CD14-positive monocyte (primary cell): Measurements from ENCODE around the gene CSNK2A2. TPM values are rescaled to one million over a fixed set of nuclear protein-coding genes. Genes with fewer than 3 reads are reported as not detected.

Experiments
- DNase-seq, 3 donors: peaks; one replicate each; pipeline ENCODE4 v3.0.0-alpha.2; 2011 to 2022
- H2AFZ ChIP-seq: 2 replicates; pipeline ENCODE4 v1.6.0; 2012; ENCODE audit warnings: mild to moderate bottlenecking, low read depth, low read length, inconsistent platforms; ENCODE audit not compliant: insufficient read depth, poor library complexity, severe bottlenecking
- H3K27ac ChIP-seq, 2 donors: 1 replicate in 1 of 2; 2 replicates in 1 of 2; pipeline ENCODE4 v1.5.1; 2012 to 2013; ENCODE audit warnings: low read length in 2 of 2, control low read depth in 1 of 2, inconsistent platforms in 1 of 2, low read depth in 1 of 2, mild to moderate bottlenecking in 1 of 2
- H3K27me3 ChIP-seq, 2 donors: one replicate each; pipeline versions ENCODE4 v1.6.0 to v1.6.1; 2011 to 2013; ENCODE audit warnings: low read length in 2 of 2; ENCODE audit not compliant: control insufficient read depth in 2 of 2, insufficient read depth in 2 of 2
- H3K36me3 ChIP-seq, 2 donors: replicated peaks in 1 of 2; 1 replicate in 1 of 2; 2 replicates in 1 of 2; pipeline versions ENCODE4 v1.5.1 to v1.6.1; 2012 to 2013; ENCODE audit warnings: low read length in 2 of 2, control low read depth in 1 of 2, inconsistent platforms in 1 of 2, mild to moderate bottlenecking in 1 of 2; ENCODE audit not compliant: insufficient read depth in 2 of 2, control insufficient read depth in 1 of 2
- H3K4me1 ChIP-seq, 2 donors: 1 replicate in 1 of 2; 2 replicates in 1 of 2; pipeline versions ENCODE4 v1.5.1 to v1.6.1; 2012 to 2013; ENCODE audit warnings: low read length in 2 of 2, control low read depth in 1 of 2, inconsistent platforms in 1 of 2, mild to moderate bottlenecking in 1 of 2, moderate library complexity in 1 of 2; ENCODE audit not compliant: insufficient read depth in 2 of 2, control insufficient read depth in 1 of 2
- H3K4me2 ChIP-seq: replicated peaks from 2 replicates; pipeline ENCODE3; 2012; ENCODE audit warnings: low read length, moderate library complexity, mild to moderate bottlenecking; ENCODE audit not compliant: poor library complexity, severe bottlenecking; ENCODE audit errors: extremely low read depth
- H3K4me3 ChIP-seq, 3 experiments: fragments of 200-600 bp in 1 of 3; sonication (generic) in 1 of 3; replicated peaks in 1 of 3; 1 replicate in 2 of 3; 2 replicates in 1 of 3; pipeline ENCODE4 v1.5.1; 2011 to 2013; ENCODE audit warnings: low read length in 3 of 3, mild to moderate bottlenecking in 3 of 3, control low read depth in 2 of 3, low read depth in 2 of 3, inconsistent platforms in 1 of 3, moderate library complexity in 1 of 3
- H3K79me2 ChIP-seq: 2 replicates; pipeline ENCODE4 v1.6.0; 2012; ENCODE audit warnings: mild to moderate bottlenecking, control low read depth, inconsistent platforms, low read length, moderate library complexity; ENCODE audit not compliant: insufficient read depth
- H3K9ac ChIP-seq: 2 replicates; pipeline ENCODE4 v1.6.0; 2017; ENCODE audit warnings: low read length, mild to moderate bottlenecking; ENCODE audit not compliant: insufficient read depth, poor library complexity, severe bottlenecking
- H3K9me3 ChIP-seq, 2 donors: replicated peaks in 1 of 2; 1 replicate in 1 of 2; 2 replicates in 1 of 2; pipeline versions ENCODE4 v1.5.1 to v1.6.1; 2012 to 2013; ENCODE audit warnings: low read length in 2 of 2, control low read depth in 1 of 2; ENCODE audit not compliant: control insufficient read depth in 1 of 2, insufficient read depth in 1 of 2
- H4K20me1 ChIP-seq: 2 replicates; pipeline ENCODE4 v1.6.0; 2012; ENCODE audit warnings: mild to moderate bottlenecking, low read length, control low read depth, moderate library complexity; ENCODE audit not compliant: insufficient read depth
- H3K27ac Mint-ChIP-seq, 7 donors: one replicate each; pipeline ENCODE4 v1.8.0; 2020; ENCODE audit warnings: mild to moderate bottlenecking in 7 of 7, mixed read lengths in 7 of 7, moderate library complexity in 6 of 7, inconsistent platforms in 2 of 7
- H3K27me3 Mint-ChIP-seq, 3 donors: one replicate each; pipeline ENCODE4 v1.8.0; 2021 to 2022; ENCODE audit warnings: low read depth in 3 of 3, mild to moderate bottlenecking in 3 of 3, mixed read lengths in 3 of 3, moderate library complexity in 3 of 3, inconsistent platforms in 1 of 3
- H3K36me3 Mint-ChIP-seq, 2 donors: one replicate each; pipeline ENCODE4 v1.8.0; 2020; ENCODE audit warnings: mixed read lengths in 2 of 2, inconsistent platforms in 1 of 2, mild to moderate bottlenecking in 1 of 2
- H3K4me1 Mint-ChIP-seq: one replicate; pipeline ENCODE4 v1.8.0; 2020; ENCODE audit warnings: mild to moderate bottlenecking, mixed read lengths
- H3K4me3 Mint-ChIP-seq, 2 donors: one replicate each; pipeline ENCODE4 v1.8.0; 2020; ENCODE audit warnings: mild to moderate bottlenecking in 2 of 2, mixed read lengths in 2 of 2, moderate library complexity in 1 of 2
- H3K9me3 Mint-ChIP-seq, 7 donors: one replicate each; pipeline ENCODE4 v1.8.0; 2020 to 2022; ENCODE audit warnings: mixed read lengths in 7 of 7, mild to moderate bottlenecking in 6 of 7, moderate library complexity in 6 of 7, inconsistent platforms in 2 of 7
- WGBS: methylation state at CpG from one replicate; pipeline ENCODE4 v1.1.5; 2013; ENCODE audit warnings: missing lambda C conversion rate; ENCODE audit not compliant: insufficient coverage; 5-methylcytosine and 5-hydroxymethylcytosine counted together
- intact Hi-C, 2 donors: fragments of 100-400 bp; cut with micrococcal nuclease; formaldehyde crosslinking; loops; one replicate each; pipeline versions ENCODE4 v1.15.0 to v1.15.1; 2023
- polyA plus RNA-seq, 3 donors: library from polyadenylated mRNA; depleted of rRNA in 1 of 3; unstranded in 2 of 3; stranded (reverse) in 1 of 3; fragments of 300-500 nt in 2 of 3; fragments of >200 nt in 1 of 3; fragmentation: Illumina TruSeq in 2 of 3; gene quantifications; 1 replicate in 2 of 3; 2 replicates in 1 of 3; pipeline ENCODE4 v1.2.3, GENCODE V29; 2012 to 2021
- TF ChIP-seq, protein P1 (sequence below): fragments of 200-600 bp; IDR thresholded peaks from one replicate; pipeline ENCODE4 v1.8.0; 2022; ENCODE audit warnings: antibody characterized with exemption, mild to moderate bottlenecking

The CSNK2A2 gene
- polyA plus RNA-seq, 3 donors = 1.6 to 24.7 (median 9.2) TPM

DNA sequence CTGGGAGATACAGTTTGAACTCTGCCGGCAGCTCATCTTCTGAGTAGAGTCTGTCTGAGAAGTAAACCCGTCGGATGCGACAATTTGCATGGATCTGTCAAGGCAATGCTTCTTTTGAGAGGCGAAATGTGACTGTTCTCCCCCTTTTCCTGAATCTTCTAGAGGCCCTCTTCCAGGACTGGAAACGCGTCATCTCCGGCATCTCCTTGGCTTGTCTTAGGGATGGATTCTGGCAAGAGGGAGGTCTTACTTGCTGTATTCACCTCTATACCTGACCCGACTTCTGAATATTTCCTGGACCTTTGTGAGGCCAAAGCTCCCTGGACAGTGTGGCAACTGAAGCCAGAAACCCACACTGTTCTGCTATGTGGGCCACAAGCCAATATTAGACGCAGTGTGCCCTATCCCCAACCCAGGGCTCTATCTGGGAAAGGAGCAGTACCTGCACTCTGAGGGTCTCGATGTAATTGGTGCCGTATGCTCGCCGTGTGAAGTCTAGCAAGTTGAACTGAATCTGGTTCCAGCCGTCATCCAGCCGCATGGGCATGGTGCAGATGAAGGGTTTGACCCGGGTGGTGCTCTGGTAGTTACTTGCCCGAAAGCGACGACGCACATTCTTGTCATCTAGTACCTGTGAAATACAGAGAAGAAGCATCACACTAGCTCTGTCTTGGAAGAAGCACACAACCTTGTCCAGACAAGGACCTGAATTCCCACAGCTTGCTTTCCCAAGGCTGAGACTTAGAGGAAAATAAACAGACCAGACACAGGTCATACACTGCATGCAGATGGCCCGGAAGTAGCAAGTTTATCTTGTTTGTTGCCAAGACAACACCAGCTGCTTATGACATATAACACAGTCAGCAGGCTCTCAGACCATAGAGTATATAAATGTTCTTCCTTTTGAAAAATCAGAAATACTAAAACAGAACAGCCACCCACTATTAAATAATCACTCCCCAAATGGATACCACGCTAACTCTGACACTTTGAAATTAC is 82.8 kb downstream of the CSNK2A2 start:
- peaks cover 43 to 48% of the 10 kb centered on the region in 2 donors for H3K36me3 Mint-ChIP-seq

GRCh38 chr16:58111302-58111627 is 86.6 kb downstream of the CSNK2A2 start:
- intact Hi-C loops = no loop called here
- WGBS = no CpG with 5 or more reads among the region's 3 CpGs
- Mint-ChIP-seq H3K9me3 (peaks cover 0 to 3% (median 0%) of the 10 kb centered on the region in 7 donors), H3K36me3 (peaks cover 38 to 43% of the 10 kb centered on the region in 2 donors), H3K27ac (peak overlapping the region in 1 of 7 donors; percentile 30), H3K27me3 (peaks cover 2 to 3% (median 2%) of the 10 kb centered on the region in 3 donors), H3K4me3 (no peak overlapping the region), H3K4me1 (peaks cover 15% of the 10 kb centered on the region)
- no peaks in the 10 kb centered on the region for H3K79me2 ChIP-seq
- H3K4me2 ChIP-seq = no peak overlapping the region
- no peaks in the 10 kb centered on the region for H3K27me3 ChIP-seq
- no peak for DNase-seq
- H3K9ac ChIP-seq = no peak overlapping the region
- TF ChIP-seq, protein P1, sequence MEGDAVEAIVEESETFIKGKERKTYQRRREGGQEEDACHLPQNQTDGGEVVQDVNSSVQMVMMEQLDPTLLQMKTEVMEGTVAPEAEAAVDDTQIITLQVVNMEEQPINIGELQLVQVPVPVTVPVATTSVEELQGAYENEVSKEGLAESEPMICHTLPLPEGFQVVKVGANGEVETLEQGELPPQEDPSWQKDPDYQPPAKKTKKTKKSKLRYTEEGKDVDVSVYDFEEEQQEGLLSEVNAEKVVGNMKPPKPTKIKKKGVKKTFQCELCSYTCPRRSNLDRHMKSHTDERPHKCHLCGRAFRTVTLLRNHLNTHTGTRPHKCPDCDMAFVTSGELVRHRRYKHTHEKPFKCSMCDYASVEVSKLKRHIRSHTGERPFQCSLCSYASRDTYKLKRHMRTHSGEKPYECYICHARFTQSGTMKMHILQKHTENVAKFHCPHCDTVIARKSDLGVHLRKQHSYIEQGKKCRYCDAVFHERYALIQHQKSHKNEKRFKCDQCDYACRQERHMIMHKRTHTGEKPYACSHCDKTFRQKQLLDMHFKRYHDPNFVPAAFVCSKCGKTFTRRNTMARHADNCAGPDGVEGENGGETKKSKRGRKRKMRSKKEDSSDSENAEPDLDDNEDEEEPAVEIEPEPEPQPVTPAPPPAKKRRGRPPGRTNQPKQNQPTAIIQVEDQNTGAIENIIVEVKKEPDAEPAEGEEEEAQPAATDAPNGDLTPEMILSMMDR = no peak
- peaks cover 25 to 40% of the 10 kb centered on the region in 2 donors for H3K36me3 ChIP-seq
- no peaks in the 10 kb centered on the region for H3K9me3 ChIP-seq
- no peak overlapping the region for H3K4me3 ChIP-seq
- no peak overlapping the region for H3K27ac ChIP-seq
- no peaks in the 10 kb centered on the region for H4K20me1 ChIP-seq
- peaks cover 0 to 5% of the 10 kb centered on the region in 2 donors for H3K4me1 ChIP-seq
- no peak overlapping the region for H2AFZ ChIP-seq

More for the DNA sequence above, 82.8 kb downstream of the CSNK2A2 start:
- Histone ChIP-seq H3K27me3 (no peaks in the 10 kb centered on the region), H2AFZ (no peak overlapping the region), H3K9me3 (no peaks in the 10 kb centered on the region), H3K27ac (no peak overlapping the region), H4K20me1 (peaks cover 3% of the 10 kb centered on the region), H3K9ac (no peak overlapping the region), H3K4me1 (no peaks in the 10 kb centered on the region), H3K79me2 (peaks cover 29% of the 10 kb centered on the region), H3K4me3 (no peak overlapping the region), H3K4me2 (no peak overlapping the region), H3K36me3 (peaks cover 32 to 49% of the 10 kb centered on the region in 2 donors)
- no peak for DNase-seq
- Mint-ChIP-seq H3K4me1 (peaks cover 4% of the 10 kb centered on the region), H3K27ac (peak overlapping the region in 1 of 7 donors; percentile 70), H3K4me3 (no peak overlapping the region), H3K27me3 (peaks cover 2 to 3% (median 2%) of the 10 kb centered on the region in 3 donors), H3K9me3 (peaks cover 0 to 3% (median 0%) of the 10 kb centered on the region in 7 donors)
- 97% methylated on average over 17 of the region's 23 CpGs for WGBS
- TF ChIP-seq, protein P1 = no peak
- intact Hi-C loops = no loop called here
